Body of pancreas (tissue), 4 donors: ENCODE measurements around the gene RPL13. TPM values are rescaled to one million over a fixed set of nuclear protein-coding genes. Genes with fewer than 3 reads are reported as not detected.

Experiments
- ATAC-seq: fragments of 150-250 bp; one replicate; pipeline ENCODE4 v1.9.1; 2016
- DNase-seq, 4 donors: peaks; one replicate each; pipeline ENCODE4 v3.0.0-alpha.2; 2019
- H3K27ac ChIP-seq, 4 donors: fragments of 200-600 bp; sonication (generic); 1 replicate in 3 of 4; 2 replicates in 1 of 4; pipeline versions ENCODE4 v1.5.1 to v1.6.1; 2016 to 2019; ENCODE audit warnings: mild to moderate bottlenecking in 1 of 4, mixed read lengths in 1 of 4, moderate library complexity in 1 of 4
- H3K27me3 ChIP-seq, 2 donors: fragments of 200-600 bp; sonication (generic); one replicate each; pipeline ENCODE4 v1.6.0; 2016; ENCODE audit warnings: mild to moderate bottlenecking in 1 of 2
- H3K36me3 ChIP-seq, 2 donors: fragments of 200-600 bp; sonication (generic); replicated peaks in 1 of 2; 2 replicates each; pipeline ENCODE4 v1.5.1; 2016; ENCODE audit warnings: low read depth in 2 of 2; ENCODE audit not compliant: insufficient read depth in 1 of 2
- H3K4me1 ChIP-seq: fragments of 200-600 bp; sonication (generic); one replicate; pipeline ENCODE4 v1.6.0; 2016
- H3K4me3 ChIP-seq, 2 donors: fragments of 200-600 bp; sonication (generic); 1 replicate in 1 of 2; 2 replicates in 1 of 2; pipeline ENCODE4 v1.5.1; 2016 to 2019
- H3K9me3 ChIP-seq, 3 donors: fragments of 200-600 bp; sonication (generic); 1 replicate in 2 of 3; 2 replicates in 1 of 3; pipeline ENCODE4 v1.5.1; 2016
- POLR2A ChIP-seq, 3 donors: fragments of 450-650 bp; IDR thresholded peaks; one replicate each; pipeline ENCODE4 v1.6.1; 2016; ENCODE audit warnings: antibody characterized with exemption in 3 of 3, mild to moderate bottlenecking in 2 of 3
- WGBS, 2 donors: methylation state at CpG; one replicate each; pipeline ENCODE4 v1.1.5; 2017; 5-methylcytosine and 5-hydroxymethylcytosine counted together
- intact Hi-C: fragments of 100-400 bp; cut with DNase I; formaldehyde crosslinking; loops from one replicate; pipeline ENCODE4 v1.15.1; 2023
- total RNA-seq, 2 donors: library from RNA; depleted of rRNA; stranded (reverse); fragments of >200 nt; gene quantifications; one replicate each; pipeline ENCODE4 v1.1.0, GENCODE V29; 2016
- TF ChIP-seq, protein P1 (sequence below), 7 experiments: fragments of 450-650 bp in 4 of 7; fragments of 200-600 bp in 3 of 7; sonication (generic) in 3 of 7; IDR thresholded peaks; one replicate each; pipeline ENCODE4 v1.5.1; 2016 to 2019; ENCODE audit warnings: antibody characterized with exemption in 7 of 7

The RPL13 gene
- total RNA-seq, 2 donors from 2014 or later, result 3,820 to 5,570 TPM

DNA sequence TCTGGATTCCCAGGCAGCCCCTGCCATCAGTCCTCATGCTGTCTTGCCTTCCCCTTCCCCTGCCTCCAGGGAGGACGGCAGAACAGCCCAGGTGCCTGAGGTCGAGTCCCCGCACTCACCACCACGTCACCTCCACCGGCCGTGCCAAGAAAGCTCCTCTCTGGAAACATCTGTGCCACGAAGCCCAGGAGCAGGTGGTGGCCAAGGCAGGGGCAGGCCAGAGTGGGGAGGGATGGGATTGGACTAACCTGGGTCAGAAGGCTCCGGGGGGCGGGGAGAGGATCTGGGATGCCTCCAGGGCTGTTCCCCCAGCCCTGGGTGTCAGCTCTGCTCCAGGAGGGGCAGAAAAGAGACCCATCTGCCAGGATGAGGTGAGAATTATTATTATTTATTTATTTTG lies 45.5 kb downstream of the RPL13 start:
- H3K36me3 ChIP-seq, result no peaks in the 10 kb centered on the region
- TF ChIP-seq, protein P1, sequence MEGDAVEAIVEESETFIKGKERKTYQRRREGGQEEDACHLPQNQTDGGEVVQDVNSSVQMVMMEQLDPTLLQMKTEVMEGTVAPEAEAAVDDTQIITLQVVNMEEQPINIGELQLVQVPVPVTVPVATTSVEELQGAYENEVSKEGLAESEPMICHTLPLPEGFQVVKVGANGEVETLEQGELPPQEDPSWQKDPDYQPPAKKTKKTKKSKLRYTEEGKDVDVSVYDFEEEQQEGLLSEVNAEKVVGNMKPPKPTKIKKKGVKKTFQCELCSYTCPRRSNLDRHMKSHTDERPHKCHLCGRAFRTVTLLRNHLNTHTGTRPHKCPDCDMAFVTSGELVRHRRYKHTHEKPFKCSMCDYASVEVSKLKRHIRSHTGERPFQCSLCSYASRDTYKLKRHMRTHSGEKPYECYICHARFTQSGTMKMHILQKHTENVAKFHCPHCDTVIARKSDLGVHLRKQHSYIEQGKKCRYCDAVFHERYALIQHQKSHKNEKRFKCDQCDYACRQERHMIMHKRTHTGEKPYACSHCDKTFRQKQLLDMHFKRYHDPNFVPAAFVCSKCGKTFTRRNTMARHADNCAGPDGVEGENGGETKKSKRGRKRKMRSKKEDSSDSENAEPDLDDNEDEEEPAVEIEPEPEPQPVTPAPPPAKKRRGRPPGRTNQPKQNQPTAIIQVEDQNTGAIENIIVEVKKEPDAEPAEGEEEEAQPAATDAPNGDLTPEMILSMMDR (IDR thresholded peaks at IDR 0.05), result no peak
- TF ChIP-seq POLR2A (IDR thresholded peaks at IDR 0.05), result no peak
- ATAC-seq, result no peak
- H3K27ac ChIP-seq, result no peak overlapping the region
- DNase-seq, result no peak
- H3K27me3 ChIP-seq, result no peaks in the 10 kb centered on the region
- 85 to 88% methylated on average over 5 to 9 of the region's 9 CpGs for WGBS, 2 donors
- no peaks in the 10 kb centered on the region for H3K4me1 ChIP-seq
- no peaks in the 10 kb centered on the region for H3K9me3 ChIP-seq
- intact Hi-C loops, result no loop called here
- H3K4me3 ChIP-seq, result no peak overlapping the region

DNA sequence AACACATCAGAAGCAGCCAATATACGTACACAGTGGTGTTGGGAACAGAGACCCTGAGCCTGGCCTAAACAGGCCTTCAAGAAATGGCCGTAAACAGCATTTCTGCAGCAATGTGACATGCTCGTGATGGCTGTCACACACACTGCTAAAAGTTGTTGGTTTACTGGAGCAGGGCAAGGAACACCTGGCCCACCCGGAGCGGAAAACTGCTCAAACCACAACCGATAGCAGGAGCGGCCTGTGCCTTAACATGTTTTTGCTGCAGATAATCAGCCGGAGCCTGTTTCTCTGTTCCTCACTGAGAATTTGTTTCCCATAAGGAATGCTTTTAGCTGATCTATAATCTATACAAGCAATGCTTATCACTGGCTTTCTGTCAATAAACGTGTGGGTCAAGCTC lies 47.0 kb downstream of the RPL13 start:
- WGBS, 2 donors, result 79 to 85% methylated on average over 9 of the region's 9 CpGs
- H3K4me3 ChIP-seq, result no peak overlapping the region
- no peaks in the 10 kb centered on the region for H3K27me3 ChIP-seq
- H3K4me1 ChIP-seq, result no peaks in the 10 kb centered on the region
- intact Hi-C loops, result no loop called here
- no peak overlapping the region for H3K27ac ChIP-seq
- no peaks in the 10 kb centered on the region for H3K9me3 ChIP-seq
- ATAC-seq, result no peak
- H3K36me3 ChIP-seq, result no peaks in the 10 kb centered on the region
- DNase-seq, result no peak
- TF ChIP-seq, protein P1 (IDR thresholded peaks at IDR 0.05), result no peak
- no peak for TF ChIP-seq POLR2A (IDR thresholded peaks at IDR 0.05)

GRCh38 chr16:89607937-89608740 lies 47.7 kb downstream of the RPL13 start:
- WGBS, 2 donors, result 80 to 86% methylated on average over 25 to 32 of the region's 32 CpGs

GRCh38 chr16:89610108-89610453 lies 49.6 kb downstream of the RPL13 start:
- WGBS, 2 donors, result 74 to 83% methylated on average over 1 of the region's 1 CpG
- ATAC-seq (no peak), DNase-seq (no peak)
- TF ChIP-seq POLR2A (IDR thresholded peaks at IDR 0.05), result no peak
- TF ChIP-seq, protein P1 (IDR thresholded peaks at IDR 0.05), result no peak
- Histone ChIP-seq H3K36me3 (no peaks in the 10 kb centered on the region), H3K27ac (no peak overlapping the region), H3K27me3 (no peaks in the 10 kb centered on the region), H3K4me3 (no peak overlapping the region), H3K4me1 (peaks cover 13% of the 10 kb centered on the region), H3K9me3 (no peaks in the 10 kb centered on the region)
- intact Hi-C loops, result no loop called here

More at GRCh38 chr16:89607937-89608740, 47.7 kb downstream of the RPL13 start:
- Histone ChIP-seq H3K27me3 (no peaks in the 10 kb centered on the region), H3K4me1 (peaks cover 6% of the 10 kb centered on the region), H3K4me3 (no peak overlapping the region), H3K27ac (no peak overlapping the region), H3K9me3 (no peaks in the 10 kb centered on the region), H3K36me3 (no peaks in the 10 kb centered on the region)
- no peak for ATAC-seq
- no peak for DNase-seq
- TF ChIP-seq, protein P1 (IDR thresholded peaks at IDR 0.05), result no peak
- no peak for TF ChIP-seq POLR2A (IDR thresholded peaks at IDR 0.05)
- intact Hi-C loops, result no loop called here
